Transverse colon (tissue), 4 donors: ENCODE results near the gene CLDN22. TPM values are rescaled to one million over a fixed set of nuclear protein-coding genes. Genes with fewer than 3 reads are reported as not detected.

Experiments used
- DNase-seq: peaks from one replicate; pipeline ENCODE4 v3.0.0-alpha.2; 2019
- H3K27ac ChIP-seq, 4 donors: fragments of 200-600 bp; sonication (generic); 2 replicates each; pipeline ENCODE4 v1.5.1; 2016 to 2018; ENCODE audit warnings: inconsistent platforms in 4 of 4
- H3K27me3 ChIP-seq: fragments of 200-600 bp; sonication (generic); 2 replicates; pipeline ENCODE4 v1.5.1; 2017; ENCODE audit warnings: inconsistent platforms
- H3K36me3 ChIP-seq, 4 donors: fragments of 200-600 bp; sonication (generic); 2 replicates each; pipeline ENCODE4 v1.5.1; 2017 to 2019; ENCODE audit warnings: inconsistent platforms in 4 of 4
- H3K4me1 ChIP-seq, 4 donors: fragments of 200-600 bp; sonication (generic); 2 replicates each; pipeline ENCODE4 v1.5.1; 2017 to 2020; ENCODE audit warnings: inconsistent platforms in 4 of 4
- H3K4me3 ChIP-seq, 4 donors: fragments of 200-600 bp; sonication (generic); 1 replicate in 1 of 4; 2 replicates in 3 of 4; pipeline versions ENCODE4 v1.5.1 to v1.6.1; 2017 to 2019; ENCODE audit warnings: inconsistent platforms in 4 of 4
- H3K9me3 ChIP-seq, 2 donors: fragments of 200-600 bp; sonication (generic); 2 replicates each; pipeline ENCODE4 v1.5.1; 2017 to 2019; ENCODE audit warnings: inconsistent platforms in 2 of 2
- CTCF ChIP-seq, 5 experiments: fragments of 200-600 bp in 3 of 5; fragments of 450-650 bp in 2 of 5; sonication (generic) in 3 of 5; IDR thresholded peaks; 1 replicate in 2 of 5; 2 replicates in 3 of 5; pipeline ENCODE4 v1.5.1; 2016 to 2017; ENCODE audit warnings: antibody characterized with exemption in 5 of 5, inconsistent platforms in 3 of 5, mild to moderate bottlenecking in 2 of 5, moderate library complexity in 1 of 5
- EP300 ChIP-seq: sonication (generic); formaldehyde crosslinking; IDR thresholded peaks from one replicate; pipeline ENCODE4 v1.6.1; 2017; ENCODE audit warnings: antibody characterized with exemption, low read depth
- POLR2A ChIP-seq: fragments of 450-650 bp; IDR thresholded peaks from one replicate; pipeline ENCODE4 v1.6.1; 2016; ENCODE audit warnings: antibody characterized with exemption, mild to moderate bottlenecking, moderate library complexity
- POLR2AphosphoS5 ChIP-seq, 3 donors: sonication (generic); formaldehyde crosslinking; IDR thresholded peaks; one replicate each; pipeline ENCODE4 v1.6.1; 2016; ENCODE audit warnings: antibody characterized with exemption in 3 of 3
- WGBS, 2 donors: methylation state at CpG; one replicate each; pipeline ENCODE4 v1.1.5; 2018; ENCODE audit warnings: low coverage in 1 of 2; 5-methylcytosine and 5-hydroxymethylcytosine counted together
- in situ Hi-C, 4 donors: fragments of 200-750 bp; cut with MboI; loops; one replicate each; pipeline versions ENCODE4 v1.15.0 to v1.15.1; 2017; ENCODE audit warnings: low sequenced_read_pairs in 3 of 4, low pct_ligation_motif_present in 1 of 4, low pct_unique_long_range_greater_than_20kb in 1 of 4
- intact Hi-C: fragments of 100-400 bp; cut with DNase I; formaldehyde crosslinking; loops from one replicate; pipeline ENCODE4 v1.15.1; 2023; ENCODE audit warnings: low total_unique reads
- total RNA-seq, 4 donors: library from RNA; depleted of rRNA; stranded (reverse); fragments of >200 nt; gene quantifications; one replicate each; pipeline ENCODE4 v1.1.0, GENCODE V29; 2016

Gene CLDN22
- total RNA-seq, 4 donors from 2014 or later, result not detected

GRCh38 chr4:183333202-183333601 is 13.1 kb upstream of the CLDN22 start:
- Histone ChIP-seq H3K4me1 (no peaks in the 10 kb centered on the region), H3K9me3 (no peaks in the 10 kb centered on the region), H3K36me3 (no peaks in the 10 kb centered on the region), H3K27me3 (no peaks in the 10 kb centered on the region), H3K27ac (no peak overlapping the region), H3K4me3 (no peak overlapping the region)
- in situ Hi-C loops (no loop called here), intact Hi-C loops (no loop called here)
- TF ChIP-seq POLR2A, result no peak
- no peak for TF ChIP-seq EP300
- TF ChIP-seq CTCF (IDR thresholded peaks at IDR 0.05), result no peak
- TF ChIP-seq POLR2AphosphoS5 (IDR thresholded peaks at IDR 0.05), result no peak
- no peak for DNase-seq
- WGBS, 2 donors, result 94 to 95% methylated on average over 7 to 9 of the region's 9 CpGs

- intact Hi-C loops, result no loop called here
- in situ Hi-C loops, result no loop called here
- 79 to 89% methylated on average over 5 to 11 of the region's 11 CpGs for WGBS, 2 donors
These were observed 12.4 kb upstream of the CLDN22 start for GRCh38 chr4:183332447-183332846.

GRCh38 chr4:183330841-183331240 is 10.8 kb upstream of the CLDN22 start:
- no peaks in the 10 kb centered on the region for H3K36me3 ChIP-seq
- intact Hi-C loops, result no loop called here
- DNase-seq, result no peak
- H3K9me3 ChIP-seq, result no peaks in the 10 kb centered on the region
- H3K27ac ChIP-seq, result no peak overlapping the region
- WGBS, 2 donors, result 90% methylated on average over 2 of the region's 2 CpGs; no CpG with 5 or more reads in 1 of the 2 donors
- no peaks in the 10 kb centered on the region for H3K27me3 ChIP-seq
- H3K4me3 ChIP-seq, result no peak overlapping the region
- no peak for TF ChIP-seq POLR2AphosphoS5 (IDR thresholded peaks at IDR 0.05)
- no peak for TF ChIP-seq CTCF (IDR thresholded peaks at IDR 0.05)
- no peak for TF ChIP-seq EP300
- no peak for TF ChIP-seq POLR2A
- no peaks in the 10 kb centered on the region for H3K4me1 ChIP-seq
- in situ Hi-C loops, result no loop called here

More at GRCh38 chr4:183332447-183332846, 12.4 kb upstream of the CLDN22 start:
- Histone ChIP-seq H3K4me3 (no peak overlapping the region), H3K4me1 (no peaks in the 10 kb centered on the region), H3K27me3 (no peaks in the 10 kb centered on the region), H3K27ac (no peak overlapping the region), H3K9me3 (no peaks in the 10 kb centered on the region), H3K36me3 (no peaks in the 10 kb centered on the region)
- TF ChIP-seq CTCF (IDR thresholded peaks at IDR 0.05) (no peak), EP300 (no peak), POLR2A (no peak), POLR2AphosphoS5 (IDR thresholded peaks at IDR 0.05) (no peak)
- no peak for DNase-seq

GRCh38 chr4:183329954-183330742 is 10.1 kb upstream of the CLDN22 start:
- Histone ChIP-seq H3K27me3 (no peaks in the 10 kb centered on the region), H3K4me3 (no peak overlapping the region), H3K9me3 (no peaks in the 10 kb centered on the region), H3K4me1 (no peaks in the 10 kb centered on the region), H3K27ac (no peak overlapping the region), H3K36me3 (no peaks in the 10 kb centered on the region)
- WGBS, 2 donors, result 51 to 76% methylated on average over 3 to 10 of the region's 10 CpGs
- intact Hi-C loops, result no loop called here
- in situ Hi-C loops, result no loop called here
- no peak for DNase-seq
- no peak for TF ChIP-seq EP300
- no peak for TF ChIP-seq POLR2AphosphoS5 (IDR thresholded peaks at IDR 0.05)
- TF ChIP-seq CTCF (IDR thresholded peaks at IDR 0.05), result no peak
- TF ChIP-seq POLR2A, result no peak
